OCI-LY1 (cell line): ENCODE results near the gene SEMA4F.

Experiments used
- H2AFZ ChIP-seq: fragments of 200-600 bp; sonication (generic), shearing (Covaris generic); 2 replicates; pipeline ENCODE4 v1.6.0; 2014; ENCODE audit warnings: antibody characterized with exemption, mild to moderate bottlenecking, low read length
- H3F3A ChIP-seq: fragments of 200-600 bp; sonication (generic), shearing (Covaris generic); 2 replicates; pipeline ENCODE4 v1.6.0; 2014; ENCODE audit warnings: mild to moderate bottlenecking, antibody characterized with exemption, low read length, moderate library complexity; ENCODE audit not compliant: insufficient read depth
- H3K27ac ChIP-seq: fragments of 200-600 bp; sonication (generic); 2 replicates; pipeline ENCODE4 v1.5.1; 2014; ENCODE audit warnings: low read length, mixed run types, mild to moderate bottlenecking, low read depth; ENCODE audit not compliant: poor library complexity, severe bottlenecking
- H3K27me3 ChIP-seq: fragments of 200-600 bp; sonication (generic); 2 replicates; pipeline ENCODE4 v1.6.0; 2014; ENCODE audit warnings: antibody characterized with exemption, mild to moderate bottlenecking, low read length, moderate library complexity; ENCODE audit not compliant: insufficient read depth
- H3K36me3 ChIP-seq: fragments of 200-600 bp; sonication (generic); 2 replicates; pipeline ENCODE4 v1.6.1; 2014; ENCODE audit warnings: mild to moderate bottlenecking, antibody characterized with exemption, low read length, moderate library complexity, mixed read lengths; ENCODE audit not compliant: insufficient read depth
- H3K4me1 ChIP-seq: fragments of 200-600 bp; sonication (generic); 2 replicates; pipeline ENCODE4 v1.5.1; 2014; ENCODE audit warnings: mild to moderate bottlenecking, low read length, moderate library complexity; ENCODE audit not compliant: insufficient read depth, severe bottlenecking
- H3K4me2 ChIP-seq: fragments of 200-600 bp; sonication (generic), shearing (Covaris generic); 2 replicates; pipeline ENCODE4 v1.6.1; 2014; ENCODE audit warnings: low read length
- H3K4me3 ChIP-seq: fragments of 200-600 bp; sonication (generic); 2 replicates; pipeline ENCODE4 v1.5.1; 2014; ENCODE audit warnings: low read length, low read depth, mild to moderate bottlenecking, mixed read lengths; ENCODE audit not compliant: poor library complexity, severe bottlenecking
- H3K79me2 ChIP-seq: fragments of 200-600 bp; shearing (Covaris generic); 2 replicates; pipeline ENCODE4 v1.6.1; 2016; ENCODE audit warnings: mixed run types, low read length, mixed read lengths; ENCODE audit not compliant: insufficient read depth
- H3K9ac ChIP-seq: fragments of 200-600 bp; sonication (generic), shearing (Covaris generic); 2 replicates; pipeline ENCODE4 v1.6.1; 2014; ENCODE audit warnings: mild to moderate bottlenecking, low read length, mixed read lengths
- H3K9me2 ChIP-seq: fragments of 200-600 bp; sonication (generic), shearing (Covaris generic); 2 replicates; pipeline ENCODE4 v1.6.1; 2014; ENCODE audit warnings: low read depth, mild to moderate bottlenecking, low read length, mixed read lengths
- H3K9me3 ChIP-seq: fragments of 200-600 bp; shearing (Covaris generic); 2 replicates; pipeline ENCODE4 v1.6.1; 2014; ENCODE audit warnings: low read length, mixed read lengths
- H4K20me1 ChIP-seq: fragments of 200-600 bp; sonication (generic), shearing (Covaris generic); 2 replicates; pipeline ENCODE4 v1.6.0; 2016; ENCODE audit warnings: mild to moderate bottlenecking, low read length; ENCODE audit not compliant: insufficient read depth
- CTCF ChIP-seq: fragments of 200-600 bp; sonication (generic), shearing (Covaris generic); IDR thresholded peaks from 2 replicates; pipeline ENCODE4 v1.5.1; 2017; ENCODE audit warnings: mild to moderate bottlenecking, antibody characterized with exemption, low read length, moderate library complexity, mixed read lengths
- EZH2 ChIP-seq: fragments of 200-600 bp; sonication (generic), shearing (Covaris generic); IDR thresholded peaks from 2 replicates; pipeline ENCODE4 v1.8.0; 2017; ENCODE audit warnings: borderline replicate concordance, mixed run types, mild to moderate bottlenecking, antibody characterized with exemption, low read length, moderate library complexity, mixed read lengths

The SEMA4F gene

GRCh38 chr2:74685408-74685807, 31.4 kb downstream of the SEMA4F start:
- H3F3A ChIP-seq = no peaks in the 10 kb centered on the region
- TF ChIP-seq EZH2 (no peak), CTCF (no peak)
- no peak overlapping the region for H3K9ac ChIP-seq
- no peaks in the 10 kb centered on the region for H3K27me3 ChIP-seq
- no peak overlapping the region for H3K27ac ChIP-seq
- H3K36me3 ChIP-seq = no peaks in the 10 kb centered on the region
- no peaks in the 10 kb centered on the region for H3K4me1 ChIP-seq
- H3K9me3 ChIP-seq = no peaks in the 10 kb centered on the region
- H2AFZ ChIP-seq = no peak overlapping the region
- no peak overlapping the region for H3K4me3 ChIP-seq
- no peak overlapping the region for H3K4me2 ChIP-seq
- no peaks in the 10 kb centered on the region for H3K9me2 ChIP-seq
- no peaks in the 10 kb centered on the region for H3K79me2 ChIP-seq
- no peaks in the 10 kb centered on the region for H4K20me1 ChIP-seq

DNA sequence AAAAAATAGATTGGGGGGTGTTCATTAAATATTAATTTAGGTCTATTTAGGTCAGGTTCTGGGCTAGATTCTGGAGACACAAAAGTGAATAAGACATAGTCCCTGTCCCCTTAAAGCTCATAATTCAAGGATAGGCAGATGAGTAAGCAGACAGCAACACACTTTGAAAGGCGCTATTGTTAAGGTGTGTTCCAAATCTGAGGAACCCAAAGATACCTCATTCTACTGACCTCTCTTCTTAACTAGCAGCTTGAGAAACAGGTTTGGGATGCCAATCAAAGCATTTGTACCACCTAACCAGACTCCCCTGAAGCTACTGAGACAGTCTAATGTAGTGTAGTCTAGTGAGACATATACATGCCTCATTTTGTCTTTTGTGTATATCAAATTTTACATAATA, 34.8 kb downstream of the SEMA4F start:
- H3K4me3 ChIP-seq = no peak overlapping the region
- no peak overlapping the region for H3K4me2 ChIP-seq
- H3F3A ChIP-seq = no peaks in the 10 kb centered on the region
- TF ChIP-seq CTCF (no peak), EZH2 (no peak)
- no peaks in the 10 kb centered on the region for H4K20me1 ChIP-seq
- no peaks in the 10 kb centered on the region for H3K36me3 ChIP-seq
- no peaks in the 10 kb centered on the region for H3K9me2 ChIP-seq
- H2AFZ ChIP-seq = no peak overlapping the region
- no peak overlapping the region for H3K27ac ChIP-seq
- no peaks in the 10 kb centered on the region for H3K4me1 ChIP-seq
- H3K9me3 ChIP-seq = no peaks in the 10 kb centered on the region
- H3K9ac ChIP-seq = no peak overlapping the region
- H3K27me3 ChIP-seq = no peaks in the 10 kb centered on the region
- no peaks in the 10 kb centered on the region for H3K79me2 ChIP-seq

GRCh38 chr2:74689671-74690070, 35.6 kb downstream of the SEMA4F start:
- no peaks in the 10 kb centered on the region for H3K27me3 ChIP-seq
- H2AFZ ChIP-seq = no peak overlapping the region
- no peak overlapping the region for H3K4me3 ChIP-seq
- no peaks in the 10 kb centered on the region for H4K20me1 ChIP-seq
- H3K36me3 ChIP-seq = no peaks in the 10 kb centered on the region
- no peak overlapping the region for H3K9ac ChIP-seq
- H3K4me2 ChIP-seq = no peak overlapping the region
- H3K4me1 ChIP-seq = no peaks in the 10 kb centered on the region
- H3K27ac ChIP-seq = no peak overlapping the region
- no peaks in the 10 kb centered on the region for H3K79me2 ChIP-seq
- TF ChIP-seq CTCF = no peak
- no peak for TF ChIP-seq EZH2
- H3K9me2 ChIP-seq = no peaks in the 10 kb centered on the region
- no peaks in the 10 kb centered on the region for H3K9me3 ChIP-seq
- no peaks in the 10 kb centered on the region for H3F3A ChIP-seq
